K562 (cell line): Measurements from ENCODE around the gene ERF. TPM values are rescaled to one million over a fixed set of nuclear protein-coding genes. Genes with fewer than 3 reads are reported as not detected.

Experiments used
- BRD9 ChIP-seq: fragments of 450-650 bp; IDR thresholded peaks from 2 replicates; pipeline ENCODE4 v1.6.1; 2018; ENCODE audit warnings: low read depth; ENCODE audit not compliant: partially characterized antibody
- FOS ChIP-seq: IDR thresholded peaks from 3 replicates; pipeline ENCODE4 v1.6.1; 2011; ENCODE audit not compliant: insufficient read length; ENCODE audit errors: extremely low read depth
- GMEB1 ChIP-seq: fragments of 250-450 bp; sonication (Bioruptor Pico); IDR thresholded peaks from 2 replicates; pipeline ENCODE4 v1.4.0; 2020; ENCODE audit warnings: mild to moderate bottlenecking
- HNRNPL ChIP-seq: fragments of 200-400 bp; formaldehyde crosslinking; IDR thresholded peaks from 2 replicates; pipeline ENCODE4 v1.6.1; 2017; ENCODE audit warnings: low read depth, mild to moderate bottlenecking, low read length
- HOMEZ ChIP-seq: fragments of 250-450 bp; sonication (Bioruptor Pico); IDR thresholded peaks from 2 replicates; pipeline ENCODE4 v1.4.0; 2020; ENCODE audit warnings: mild to moderate bottlenecking, moderate library complexity
- KLF16 ChIP-seq: IDR thresholded peaks from 2 replicates; pipeline ENCODE4 v1.6.1; 2016; ENCODE audit warnings: antibody characterized with exemption
- L3MBTL2 ChIP-seq: fragments of 450-650 bp; IDR thresholded peaks from 2 replicates; pipeline ENCODE4 v1.6.1; 2016; ENCODE audit warnings: mild to moderate bottlenecking, moderate library complexity
- MTA2 ChIP-seq: fragments of 450-650 bp; IDR thresholded peaks from 2 replicates; pipeline ENCODE4 v1.6.1; 2016; ENCODE audit warnings: low read depth
- NEUROD1 ChIP-seq: fragments of 150-350 bp; IDR thresholded peaks from 2 replicates; pipeline ENCODE4 v1.6.1; 2014; ENCODE audit warnings: borderline replicate concordance, low read length, low read depth; ENCODE audit not compliant: partially characterized antibody
- PHTF2 ChIP-seq: fragments of 250-450 bp; sonication (Bioruptor Pico); IDR thresholded peaks from 2 replicates; pipeline ENCODE4 v1.5.0; 2021; ENCODE audit warnings: mild to moderate bottlenecking
- POLR3A ChIP-seq: IDR thresholded peaks from 2 replicates; pipeline ENCODE4 v1.6.1; 2011; ENCODE audit warnings: borderline replicate concordance, mild to moderate bottlenecking, moderate library complexity; ENCODE audit not compliant: insufficient read length, insufficient read depth; ENCODE audit errors: extremely low read depth
- PRDM10 ChIP-seq: fragments of 450-650 bp; IDR thresholded peaks from 2 replicates; pipeline ENCODE4 v1.6.1; 2018; ENCODE audit not compliant: partially characterized antibody
- SIN3B ChIP-seq: fragments of 450-650 bp; IDR thresholded peaks from 2 replicates; pipeline ENCODE4 v1.6.1; 2017; ENCODE audit warnings: low read depth, mild to moderate bottlenecking, moderate library complexity
- SMARCE1 ChIP-seq: fragments of 450-650 bp; IDR thresholded peaks from 2 replicates; pipeline ENCODE4 v1.7.1; 2016; ENCODE audit warnings: mild to moderate bottlenecking
- SMC3 ChIP-seq: conservative IDR thresholded peaks from 2 replicates; pipeline ENCODE4 v1.6.1; 2011; ENCODE audit warnings: low read depth, low read length, improper control_type of control experiment; ENCODE audit not compliant: insufficient read depth
- ZBTB43 ChIP-seq: sonication (generic); formaldehyde crosslinking; IDR thresholded peaks from 2 replicates; pipeline ENCODE4 v1.8.0; 2023; ENCODE audit warnings: mild to moderate bottlenecking, missing genetic modification reagents
- ZNF583 ChIP-seq: fragments of 250-450 bp; sonication (Bioruptor Pico); IDR thresholded peaks from 2 replicates; pipeline ENCODE4 v1.4.0; 2020
- polyA plus RNA-seq, 8 experiments: library from polyadenylated mRNA; depleted of rRNA in 4 of 8; stranded (reverse) in 5 of 8; unstranded in 3 of 8; fragments of >200 nt; fragmentation: Nextera tagmentation in 2 of 8; fragmentation: Illumina TruSeq in 1 of 8; extraction: Ambion mirVana in 2 of 8; extraction: Trizol in 1 of 8; gene quantifications; 2 replicates each; pipeline versions ENCODE4 v1.2.1 to v1.2.3, GENCODE V29; 2011 to 2014; ENCODE audit warnings: inconsistent platforms in 1 of 8, missing spikeins in 1 of 8
- total RNA-seq, 7 experiments: library from RNA; depleted of rRNA in 6 of 7; stranded (reverse); fragments of >200 nt in 6 of 7; fragmentation: Illumina TruSeq in 2 of 7; extraction: Trizol in 2 of 7; gene quantifications; 2 replicates each; pipeline versions ENCODE4 v1.2.1 to v1.2.3, GENCODE V29; 2011 to 2021; ENCODE audit warnings: low replicate concordance in 1 of 7

The ERF gene
- total and polyA plus RNA-seq, 9 of the 15 experiments (the other 6 are each of a cell fraction or from before 2014, with no cell fraction given): 0.03 to 75.4 (median 27.0) TPM

GRCh38 chr19:42254850-42255765 is at the start of gene ERF (continued):
- TF ChIP-seq ZBTB43: no peak
- TF ChIP-seq PRDM10: no peak
- TF ChIP-seq HOMEZ (CRISPR knock-in tag): no peak
- no peak for TF ChIP-seq KLF16
- TF ChIP-seq SIN3B: 0 out of 2 replicates have a peak, but pooled peaks have one; percentile 47
- no peak for TF ChIP-seq BRD9
- TF ChIP-seq L3MBTL2: peak; percentile 25; the same call in 1 of the 2 replicates
- TF ChIP-seq NEUROD1: peak; percentile 58
- peak; percentile 72 for TF ChIP-seq GMEB1 (CRISPR knock-in tag)
- no peak for TF ChIP-seq HNRNPL
- no peak for TF ChIP-seq MTA2
- TF ChIP-seq ZNF583 (CRISPR knock-in tag): no peak
- TF ChIP-seq FOS: no peak
- no peak for TF ChIP-seq SMC3
- no peak for TF ChIP-seq PHTF2 (CRISPR knock-in tag)
- TF ChIP-seq POLR3A: no peak
- no peak for TF ChIP-seq SMARCE1
